SJSA1 (cell line): ENCODE data around the gene MOB1B. TPM values are rescaled to one million over a fixed set of nuclear protein-coding genes. Genes with fewer than 3 reads are reported as not detected.

Source experiments
- DNase-seq, 2 experiments: peaks; one replicate each; pipeline ENCODE4 v3.0.0-alpha.2; 2015 to 2020; ENCODE audit warnings: low spot score in 2 of 2, low read depth in 1 of 2
- H3K27ac ChIP-seq: fragments of 250-450 bp; sonication (Bioruptor Pico); 2 replicates; pipeline ENCODE4 v1.5.1; 2020; ENCODE audit warnings: mild to moderate bottlenecking, moderate library complexity
- H3K27me3 ChIP-seq: fragments of 250-450 bp; sonication (Bioruptor Pico); replicated peaks from 2 replicates; pipeline ENCODE4 v1.5.1; 2020; ENCODE audit warnings: mild to moderate bottlenecking, moderate library complexity
- H3K36me3 ChIP-seq: fragments of 250-450 bp; sonication (Bioruptor Pico); 2 replicates; pipeline ENCODE4 v1.5.1; 2020; ENCODE audit warnings: mild to moderate bottlenecking
- H3K4me1 ChIP-seq: fragments of 250-450 bp; sonication (Bioruptor Pico); replicated peaks from 2 replicates; pipeline ENCODE4 v1.6.1; 2021; ENCODE audit warnings: mild to moderate bottlenecking
- H3K4me3 ChIP-seq: fragments of 250-450 bp; sonication (Bioruptor Pico); 2 replicates; pipeline ENCODE4 v1.5.1; 2020; ENCODE audit warnings: mild to moderate bottlenecking
- H3K9me3 ChIP-seq: fragments of 250-450 bp; sonication (Bioruptor Pico); replicated peaks from 2 replicates; pipeline ENCODE4 v1.5.1; 2020; ENCODE audit warnings: mild to moderate bottlenecking
- total RNA-seq: library from RNA; depleted of rRNA; stranded (reverse); fragments of >200 nt; shearing (Covaris generic); gene quantifications from 2 replicates; pipeline ENCODE4 v1.2.3, GENCODE V29; 2014

MOB1B gene
- total RNA-seq, 1 experiment from 2014 or later = 12.9 TPM

- no peaks in the 10 kb centered on the region for H3K36me3 ChIP-seq
- no peaks in the 10 kb centered on the region for H3K27me3 ChIP-seq
- H3K4me1 ChIP-seq = peaks cover 22% of the 10 kb centered on the region
- no peak for DNase-seq
- no peak overlapping the region for H3K27ac ChIP-seq
- no peaks in the 10 kb centered on the region; the same call in 1 of the 2 replicates for H3K9me3 ChIP-seq
- H3K4me3 ChIP-seq = no peak overlapping the region
Measured at GRCh38 chr4:70925899-70926635, 23.9 kb downstream of the MOB1B start.

GRCh38 chr4:70927502-70928137 is 25.5 kb downstream of the MOB1B start:
- no peaks in the 10 kb centered on the region for H3K27me3 ChIP-seq
- H3K4me1 ChIP-seq = peaks cover 22% of the 10 kb centered on the region
- H3K36me3 ChIP-seq = no peaks in the 10 kb centered on the region
- H3K4me3 ChIP-seq = no peak overlapping the region
- no peaks in the 10 kb centered on the region; the same call in 1 of the 2 replicates for H3K9me3 ChIP-seq
- no peak for DNase-seq
- no peak overlapping the region for H3K27ac ChIP-seq

- Histone ChIP-seq H3K36me3 (no peaks in the 10 kb centered on the region), H3K4me3 (no peak overlapping the region), H3K27me3 (no peaks in the 10 kb centered on the region), H3K27ac (no peak overlapping the region), H3K4me1 (0 out of 2 replicates have a peak, but pooled peaks cover 7% of the 10 kb centered on the region), H3K9me3 (no peaks in the 10 kb centered on the region; the same call in 1 of the 2 replicates)
- DNase-seq = no peak
Measured at GRCh38 chr4:70930530-70931256, 28.5 kb downstream of the MOB1B start.

GRCh38 chr4:70931347-70931746 is 29.2 kb downstream of the MOB1B start:
- Histone ChIP-seq H3K36me3 (no peaks in the 10 kb centered on the region), H3K4me1 (peaks cover 6% of the 10 kb centered on the region), H3K27ac (no peak overlapping the region), H3K27me3 (no peaks in the 10 kb centered on the region), H3K4me3 (no peak overlapping the region), H3K9me3 (no peaks in the 10 kb centered on the region; the same call in 1 of the 2 replicates)
- DNase-seq = no peak

- H3K9me3 ChIP-seq = no peaks in the 10 kb centered on the region
- no peaks in the 10 kb centered on the region for H3K27me3 ChIP-seq
Measured at GRCh38 chr4:70932984-70933383, 30.8 kb downstream of the MOB1B start.

GRCh38 chr4:70935038-70935695 is 33.0 kb downstream of the MOB1B start:
- no peak overlapping the region for H3K4me3 ChIP-seq

More at GRCh38 chr4:70932984-70933383, 30.8 kb downstream of the MOB1B start:
- H3K27ac ChIP-seq = no peak overlapping the region
- H3K36me3 ChIP-seq = no peaks in the 10 kb centered on the region
- no peak overlapping the region for H3K4me3 ChIP-seq
- peaks cover 5% of the 10 kb centered on the region for H3K4me1 ChIP-seq
- DNase-seq = no peak

GRCh38 chr4:70936200-70936787 is 34.1 kb downstream of the MOB1B start:
- H3K27me3 ChIP-seq = no peaks in the 10 kb centered on the region
- H3K36me3 ChIP-seq = no peaks in the 10 kb centered on the region
- H3K9me3 ChIP-seq = no peaks in the 10 kb centered on the region
- peak in 1 of 2 experiments; percentile 38 for DNase-seq
- H3K27ac ChIP-seq = no peak overlapping the region
- H3K4me1 ChIP-seq = peaks cover 5% of the 10 kb centered on the region
- no peak overlapping the region for H3K4me3 ChIP-seq

More at GRCh38 chr4:70935038-70935695, 33.0 kb downstream of the MOB1B start:
- no peak overlapping the region for H3K27ac ChIP-seq
- H3K36me3 ChIP-seq = no peaks in the 10 kb centered on the region
- peaks cover 5% of the 10 kb centered on the region for H3K4me1 ChIP-seq
- DNase-seq = no peak
- H3K27me3 ChIP-seq = no peaks in the 10 kb centered on the region
- no peaks in the 10 kb centered on the region for H3K9me3 ChIP-seq

- Histone ChIP-seq H3K4me1 (peaks cover 5% of the 10 kb centered on the region), H3K27ac (no peak overlapping the region), H3K36me3 (no peaks in the 10 kb centered on the region), H3K9me3 (no peaks in the 10 kb centered on the region), H3K27me3 (no peaks in the 10 kb centered on the region), H3K4me3 (no peak overlapping the region)
- DNase-seq = no peak
Measured at GRCh38 chr4:70938086-70938485, 35.9 kb downstream of the MOB1B start.

GRCh38 chr4:70940134-70940533 is 38.0 kb downstream of the MOB1B start:
- Histone ChIP-seq H3K27me3 (no peaks in the 10 kb centered on the region), H3K9me3 (no peaks in the 10 kb centered on the region), H3K27ac (no peak overlapping the region), H3K36me3 (no peaks in the 10 kb centered on the region), H3K4me1 (peaks cover 9% of the 10 kb centered on the region), H3K4me3 (no peak overlapping the region)
- no peak for DNase-seq

- Histone ChIP-seq H3K4me3 (no peak overlapping the region), H3K27me3 (no peaks in the 10 kb centered on the region), H3K9me3 (no peaks in the 10 kb centered on the region), H3K36me3 (no peaks in the 10 kb centered on the region), H3K27ac (no peak overlapping the region), H3K4me1 (peaks cover 10% of the 10 kb centered on the region)
- DNase-seq = no peak
Measured at GRCh38 chr4:70943114-70943513, 40.9 kb downstream of the MOB1B start.

GRCh38 chr4:70945046-70945445 is 42.9 kb downstream of the MOB1B start:
- DNase-seq = no peak
- no peaks in the 10 kb centered on the region for H3K36me3 ChIP-seq
- peaks cover 10% of the 10 kb centered on the region for H3K4me1 ChIP-seq
- H3K9me3 ChIP-seq = no peaks in the 10 kb centered on the region
- H3K4me3 ChIP-seq = no peak overlapping the region
- H3K27me3 ChIP-seq = no peaks in the 10 kb centered on the region
- H3K27ac ChIP-seq = no peak overlapping the region; the same call in none of the 2 replicates

GRCh38 chr4:70945452-70946055 is 43.4 kb downstream of the MOB1B start:
- Histone ChIP-seq H3K36me3 (no peaks in the 10 kb centered on the region), H3K4me1 (peaks cover 10% of the 10 kb centered on the region), H3K9me3 (no peaks in the 10 kb centered on the region), H3K27ac (no peak overlapping the region; the same call in 1 of the 2 replicates), H3K27me3 (no peaks in the 10 kb centered on the region), H3K4me3 (no peak overlapping the region)
- DNase-seq = peak in 1 of 2 experiments; percentile 12

GRCh38 chr4:70946939-70947338 is 44.8 kb downstream of the MOB1B start:
- DNase-seq = no peak

More at GRCh38 chr4:70946939-70947338, 44.8 kb downstream of the MOB1B start:
- Histone ChIP-seq H3K9me3 (no peaks in the 10 kb centered on the region), H3K27ac (no peak overlapping the region), H3K4me1 (peaks cover 10% of the 10 kb centered on the region), H3K36me3 (no peaks in the 10 kb centered on the region), H3K4me3 (no peak overlapping the region), H3K27me3 (no peaks in the 10 kb centered on the region)
